Measurements from ENCODE around the gene PIAS4. TPM values are rescaled to one million over a fixed set of nuclear protein-coding genes. Genes with fewer than 3 reads are reported as not detected.
A peak's percentile ranks its signal among the peaks of the same experiment; 100 is the strongest.

Gene PIAS4
- total and polyA plus RNA-seq, 9 of the 15 experiments (the other 6 are each of a cell fraction or from before 2014, with no cell fraction given), result 0.27 to 34.9 (median 14.4) TPM

GRCh38 chr19:4015705-4016402 lies 8.3 kb downstream of the PIAS4 start:
- H3K4me2 ChIP-seq (ENCODE audit: insufficient read depth, low read length), result no peak overlapping the region
- H3K4me1 ChIP-seq (replicated peaks in 1 of 2; ENCODE audit: control insufficient read depth in 2 of 2, insufficient read depth in 2 of 2, low read length in 2 of 2), result peaks cover 0 to 69% of the 10 kb centered on the region in 2 experiments; a peak in 2 of 5 replicates
- intact Hi-C loops (cut with micrococcal nuclease) (no loop called here), in situ Hi-C loops (cut with MboI) (no loop called here)
- H3K9me1 ChIP-seq (ENCODE audit: control insufficient read depth, insufficient read depth, low read length), result no peaks in the 10 kb centered on the region
- CTCF ChIA-PET (ENCODE audit: low intra/inter-chr PET ratio), result no interaction called here
- no peak overlapping the region for H3K4me3 ChIP-seq
- peaks cover 30% of the 10 kb centered on the region; the same call in 1 of the 2 replicates for H4K20me1 ChIP-seq (replicated peaks; ENCODE audit: control insufficient read depth, insufficient read depth, low read length)
- POLR2A ChIA-PET, result no interaction called here
- H3K79me2 ChIP-seq (ENCODE audit: control insufficient read depth, insufficient read depth, low read length), result peaks cover 31% of the 10 kb centered on the region
- H3K36me3 ChIP-seq (ENCODE audit: control insufficient read depth, insufficient read depth, low read length), result peaks cover 63% of the 10 kb centered on the region; the same call in 1 of the 3 replicates
- H3K27ac ChIP-seq (ENCODE audit: extremely low read depth, low read depth, low read length), result no peak overlapping the region
- no peaks in the 10 kb centered on the region for H3K27me3 ChIP-seq (ENCODE audit: control insufficient read depth in 2 of 2, insufficient read depth in 2 of 2, low read length in 2 of 2)
- no peak for FAIRE-seq
- ATAC-seq, result no peak
- WGBS (ENCODE audit: insufficient coverage, low coverage, missing lambda C conversion rate), result 93% methylated on average over 16 of the region's 37 CpGs
- no peak for DNase-seq (ENCODE audit: extremely low read depth in 1 of 4, low spot score in 3 of 4)
- no peaks in the 10 kb centered on the region for H3K9me3 ChIP-seq (replicated peaks; ENCODE audit: control insufficient read depth, insufficient read depth, low read depth, low read length)
- H2AFZ ChIP-seq (ENCODE audit: low read depth, low read length), result no peak overlapping the region
- no TSS peak for BruUV-seq (replicated peaks)
- TF ChIP-seq PHF8 (IDR thresholded peaks at IDR 0.05; ENCODE audit: borderline replicate concordance, low read length), result no peak
- TF ChIP-seq CEBPZ (IDR thresholded peaks at IDR 0.05; ENCODE audit: borderline replicate concordance, low read depth, low read length), result no peak
- TF ChIP-seq ZNF347 (CRISPR knock-in tag; IDR thresholded peaks at IDR 0.05; ENCODE audit: low read depth), result no peak
- no peak for TF ChIP-seq E2F1 (CRISPR knock-in tag; IDR thresholded peaks at IDR 0.05)
- no peak for TF ChIP-seq RFX7 (CRISPR knock-in tag; IDR thresholded peaks at IDR 0.05)
- peak; percentile 51; the same call in 1 of the 2 replicates for TF ChIP-seq RBFOX2 (IDR thresholded peaks at IDR 0.05; ENCODE audit: low read depth, low read length)
- TF ChIP-seq SMAD3 (CRISPR knock-in tag; conservative IDR thresholded peaks at IDR 0.05), result no peak
- TF ChIP-seq CSDE1 (IDR thresholded peaks at IDR 0.05), result no peak
- peak; percentile 52; the same call in 1 of the 2 replicates for TF ChIP-seq POLR2G (IDR thresholded peaks at IDR 0.05; ENCODE audit: low read depth, low read length)
- TF ChIP-seq ELF2 (CRISPR knock-in tag; IDR thresholded peaks at IDR 0.05), result no peak
- TF ChIP-seq FOXO4 (CRISPR knock-in tag; IDR thresholded peaks at IDR 0.05), result no peak
- TF ChIP-seq E2F6 (IDR thresholded peaks at IDR 0.05; ENCODE audit: borderline replicate concordance in 1 of 2, extremely low read depth in 1 of 2, insufficient read depth in 1 of 2, insufficient read length in 1 of 2, low read depth in 1 of 2, low read length in 1 of 2, poor library complexity in 1 of 2, severe bottlenecking in 1 of 2), result no peak
- peak overlapping the region in 1 of 2 experiments; percentile 52; a peak in 1 of 4 replicates for H3K9ac ChIP-seq (ENCODE audit: insufficient read depth in 1 of 2, low read depth in 2 of 2, low read length in 2 of 2)
